ENCODE measurements around the gene FHIP2A.
A peak's percentile ranks its signal among the peaks of the same experiment; 100 is the strongest.
"Not testable (repeated sequence)": the region's sequence is repeated elsewhere in the genome, so short reads cannot be mapped to it uniquely, and the experiment has no call there.

FHIP2A gene

DNA sequence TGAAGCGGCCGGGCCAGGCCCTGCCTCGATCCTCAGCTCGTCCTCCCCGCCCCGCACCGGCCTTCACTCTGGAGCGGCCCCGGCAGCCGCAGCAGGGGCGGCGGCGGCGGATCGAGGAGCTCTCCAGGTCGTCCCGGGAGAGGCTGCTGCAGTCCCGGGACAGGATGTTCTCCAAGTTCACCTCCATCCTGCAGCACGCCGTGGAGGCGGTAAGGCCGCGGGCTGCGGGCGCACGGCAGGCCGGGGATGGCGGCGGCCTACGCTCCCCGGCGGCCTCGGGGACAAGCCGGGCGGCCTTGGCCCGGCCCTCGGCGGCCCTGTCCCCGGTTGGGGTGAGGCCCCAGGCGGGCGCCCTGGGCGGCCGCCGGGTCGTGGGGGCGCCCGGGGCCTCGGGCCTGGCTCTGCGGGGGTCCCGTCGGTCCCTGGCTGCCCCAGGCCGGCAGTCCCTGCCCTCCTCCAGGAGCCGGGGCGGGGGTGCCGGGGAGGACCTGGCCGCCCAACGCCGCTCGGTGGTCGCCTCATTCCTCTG lies 399 bp downstream of the FHIP2A start:
- peak; percentile 29 for DNase-seq

DNA sequence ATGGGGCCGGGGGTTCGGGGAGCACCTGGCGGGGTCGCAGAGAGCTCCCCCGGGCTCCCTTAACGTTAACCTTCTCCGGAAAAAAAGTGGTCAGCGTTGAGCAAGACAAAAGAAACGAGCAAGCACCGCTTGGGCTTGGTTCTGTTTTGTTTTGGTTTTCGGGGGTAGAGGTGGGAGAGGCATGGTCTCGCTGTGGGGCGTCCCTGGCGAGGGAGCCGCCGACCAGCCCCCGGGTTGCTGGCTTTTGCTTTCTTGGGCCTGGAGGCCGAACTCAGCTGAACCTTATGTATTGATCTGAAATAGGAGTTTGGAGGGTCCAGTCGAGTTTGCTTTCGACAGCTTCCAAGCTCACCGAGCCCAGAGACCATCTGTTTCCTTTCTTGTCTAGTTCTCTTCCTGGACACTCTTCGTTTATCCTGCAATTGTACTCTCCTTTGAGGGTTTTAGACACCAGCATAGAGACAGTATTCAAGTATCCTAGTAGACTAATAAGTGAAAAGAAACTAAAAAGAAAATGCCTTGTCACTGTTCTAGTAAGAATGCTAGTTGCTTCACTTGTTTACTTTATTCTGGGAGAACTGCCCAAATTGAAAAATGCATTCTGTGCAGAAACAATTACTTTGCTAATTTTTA lies 980 bp downstream of the FHIP2A start:
- no peak for DNase-seq

DNA sequence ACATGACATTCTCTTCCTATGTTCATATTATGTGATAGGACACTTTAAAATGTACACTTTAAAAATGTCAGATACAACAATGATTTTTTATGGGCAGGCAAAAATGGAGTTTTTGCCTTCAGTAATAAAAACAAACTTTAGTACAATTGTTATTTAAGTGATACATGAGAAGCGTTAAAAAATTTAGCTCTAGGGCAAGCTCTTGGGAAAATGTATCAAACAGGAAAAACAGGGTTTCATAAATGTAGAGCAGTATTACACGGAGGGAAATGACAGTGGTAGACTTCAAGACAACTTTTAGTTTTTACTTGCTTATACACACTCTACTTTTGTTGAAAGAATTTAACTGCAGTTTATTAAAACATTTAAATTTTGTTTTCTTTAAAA lies 1.5 kb downstream of the FHIP2A start:
- DNase-seq, result no peak

DNA sequence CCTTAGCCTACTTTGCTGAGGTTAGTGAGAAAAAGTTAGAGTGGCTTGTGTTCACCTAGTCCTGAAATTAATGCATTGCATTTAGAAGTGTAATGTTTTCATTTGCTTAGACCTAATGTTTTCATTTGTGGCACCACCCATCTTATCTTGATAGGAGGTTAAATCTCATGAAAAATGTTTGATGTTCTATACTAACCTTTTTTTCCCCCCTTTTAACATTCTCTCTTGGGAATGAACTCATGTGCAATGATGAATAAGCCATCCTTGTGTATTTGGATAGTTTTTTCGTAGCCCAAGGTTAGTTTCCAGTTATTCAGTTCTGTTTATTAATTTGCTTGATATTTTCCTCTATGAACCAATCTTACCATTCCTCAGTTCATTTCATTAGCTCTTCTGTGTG lies 2.8 kb downstream of the FHIP2A start:
- no peak for DNase-seq

DNA sequence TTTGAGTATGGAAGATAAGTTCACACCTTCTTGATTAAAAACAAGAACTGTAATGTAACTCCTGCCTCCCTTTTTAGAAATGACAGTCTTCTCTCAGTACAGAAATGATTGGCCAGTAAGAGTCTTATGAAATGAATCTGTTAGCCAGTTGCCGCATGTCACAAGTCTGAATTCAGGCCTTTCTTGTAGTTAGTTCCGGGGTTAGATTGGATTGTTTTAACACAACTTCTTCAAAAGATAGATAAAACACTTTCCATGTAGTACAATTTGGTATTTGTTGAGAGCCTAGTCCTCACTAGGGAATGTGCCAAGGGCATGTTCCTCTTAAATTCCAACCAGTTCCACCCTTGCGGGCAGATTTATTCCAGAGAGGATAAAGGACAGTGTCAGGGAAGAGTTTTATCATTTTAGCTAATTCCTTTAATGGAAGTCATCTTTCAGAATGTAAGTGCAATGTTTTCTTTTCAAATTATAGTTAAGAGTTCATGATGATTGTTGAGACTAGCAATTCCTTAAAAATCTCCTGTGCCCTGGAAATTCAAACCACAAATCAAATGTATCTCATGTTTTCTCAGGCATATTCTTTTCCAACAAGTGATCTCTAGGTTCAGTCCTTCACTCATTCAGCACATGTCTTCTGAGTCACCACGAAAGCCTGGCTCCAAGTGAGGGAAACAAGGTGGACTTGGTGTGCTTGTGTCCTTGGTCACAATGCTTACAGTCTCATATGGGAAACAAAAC lies 4.1 kb downstream of the FHIP2A start:
- DNase-seq, result no peak

DNA sequence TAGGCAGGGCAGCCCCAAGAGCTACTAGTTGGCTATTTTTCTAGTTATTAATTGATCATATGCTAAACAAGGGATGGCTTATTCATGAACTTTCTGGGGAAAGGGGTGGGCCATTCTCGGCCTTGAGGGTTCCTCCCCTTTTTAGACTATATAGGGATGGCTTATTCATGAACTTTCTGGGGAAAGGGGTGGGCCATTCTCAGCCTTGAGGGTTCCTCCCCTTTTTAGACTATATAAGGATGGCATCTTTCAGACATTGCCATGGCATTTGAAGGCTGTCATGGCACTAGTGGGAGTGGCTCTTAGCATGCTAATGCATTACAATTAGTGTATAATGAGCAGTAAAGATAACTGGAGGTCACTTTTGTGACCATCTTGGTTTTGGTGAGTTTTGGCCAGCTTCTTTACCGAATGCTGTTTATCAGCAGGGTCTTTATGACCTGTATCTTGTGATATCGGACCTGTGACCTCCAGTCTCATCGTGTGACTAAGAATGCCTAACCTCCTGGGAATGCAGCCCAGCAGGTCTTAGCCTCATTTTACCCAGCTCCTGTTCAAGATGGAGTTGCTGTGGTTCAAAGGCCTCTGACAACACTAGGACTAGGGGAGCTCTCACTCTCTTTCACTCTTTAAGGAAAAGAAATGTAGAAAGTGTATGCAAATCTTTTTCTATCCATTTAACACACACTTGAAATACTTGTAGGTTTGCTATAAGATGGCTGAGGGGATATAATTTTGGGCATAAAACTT lies 7.8 kb downstream of the FHIP2A start:
- no peak for DNase-seq

DNA sequence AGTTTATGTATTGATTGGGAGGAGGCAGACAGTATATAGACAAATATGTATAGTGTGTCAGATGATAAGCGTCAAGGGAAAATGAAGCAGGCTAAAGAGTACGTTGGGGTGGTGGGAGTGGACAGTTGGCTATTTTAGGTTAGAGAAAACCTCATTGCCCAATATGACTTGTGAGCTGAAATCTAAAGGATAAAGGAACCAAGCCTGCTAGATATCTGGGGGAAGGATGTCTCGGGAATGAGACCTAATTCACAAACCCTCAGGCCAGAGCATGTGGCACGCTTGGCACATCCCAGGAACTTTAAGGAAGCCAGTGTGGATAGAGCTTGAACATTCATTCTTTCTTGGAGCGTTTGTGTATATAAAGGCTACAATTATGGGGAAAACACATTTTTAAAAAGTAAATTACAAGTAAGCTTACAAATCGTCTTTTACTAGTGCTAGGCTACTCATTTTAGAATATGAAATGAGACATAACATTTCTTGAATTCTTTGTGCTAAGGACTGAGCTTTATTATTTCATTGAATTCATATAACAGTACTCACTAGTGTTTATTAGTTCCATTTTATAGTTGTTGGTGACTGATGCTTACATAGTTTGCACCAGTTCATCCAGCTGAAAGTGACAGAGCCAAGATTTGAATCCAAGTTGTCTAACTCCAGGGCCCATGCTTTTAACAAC lies 9.7 kb downstream of the FHIP2A start:
- DNase-seq, result no peak

DNA sequence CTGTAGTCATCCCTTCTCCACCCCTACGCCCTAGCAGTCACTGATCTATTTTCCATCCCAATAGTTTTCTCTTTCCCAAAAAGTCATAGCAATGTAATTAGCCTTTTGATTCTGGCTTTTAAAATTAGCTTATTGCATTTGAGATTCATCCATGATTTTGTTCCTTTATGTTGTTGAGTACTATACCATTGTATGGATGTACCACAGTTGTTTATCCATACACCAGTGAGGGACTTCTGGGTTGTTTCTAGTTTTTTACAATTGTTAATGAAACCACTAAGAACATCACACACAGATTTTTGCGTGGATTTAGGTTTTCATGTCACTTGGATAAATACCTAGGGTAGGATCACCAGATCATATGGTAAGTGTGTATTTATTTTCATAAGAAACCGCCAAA lies 16.1 kb downstream of the FHIP2A start:
- DNase-seq, result no peak

DNA sequence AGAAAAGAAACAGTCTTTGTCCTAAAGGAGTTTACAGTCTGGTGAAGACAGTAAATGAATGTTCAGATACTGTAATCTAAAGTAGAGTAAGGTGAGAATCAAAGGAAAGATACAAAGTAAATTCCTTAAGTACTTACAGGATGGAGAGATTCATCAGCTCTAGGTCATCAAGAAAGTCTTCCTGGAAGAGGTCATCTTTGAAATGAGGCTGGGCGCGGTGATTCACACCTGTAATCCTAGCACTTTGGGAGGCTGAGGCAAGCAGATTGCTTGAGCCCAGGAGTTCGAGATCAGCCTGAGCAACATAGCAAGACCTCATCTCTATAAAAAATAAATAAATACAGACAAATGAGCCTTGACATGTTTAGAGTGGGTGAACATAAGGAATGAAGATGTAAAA lies 18.3 kb downstream of the FHIP2A start:
- no peak for DNase-seq

DNA sequence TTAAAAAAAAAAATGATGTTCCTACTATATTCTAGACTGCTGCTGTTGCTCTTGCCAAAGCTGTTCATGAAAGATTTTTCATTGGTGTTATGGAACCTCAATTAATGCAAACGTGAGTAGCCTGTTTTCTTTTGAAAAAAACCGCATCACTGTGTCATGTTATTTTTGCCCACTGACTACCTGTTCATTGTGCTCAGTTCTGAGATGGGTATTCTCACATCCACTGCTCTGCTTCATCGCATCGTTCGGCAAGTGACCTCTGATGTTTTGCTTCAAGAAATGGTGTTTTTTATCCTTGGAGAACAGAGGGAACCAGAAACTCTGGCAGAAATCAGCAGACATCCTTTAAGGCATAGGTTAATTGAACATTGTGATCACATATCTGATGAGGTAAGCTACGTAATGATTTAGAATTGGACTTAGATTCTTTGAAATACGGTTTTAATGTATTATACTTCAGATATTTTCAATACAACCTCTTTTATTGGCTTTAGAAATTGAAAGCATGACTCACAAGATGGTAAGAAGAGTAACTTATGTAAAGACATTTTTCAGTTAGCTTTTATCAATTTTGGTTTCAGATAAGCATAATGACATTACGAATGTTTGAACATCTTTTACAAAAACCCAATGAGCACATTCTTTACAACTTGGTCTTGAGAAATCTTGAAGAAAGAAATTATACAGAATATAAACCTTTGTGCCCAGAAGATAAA lies 24.6 kb downstream of the FHIP2A start:
- DNase-seq, result no peak

DNA sequence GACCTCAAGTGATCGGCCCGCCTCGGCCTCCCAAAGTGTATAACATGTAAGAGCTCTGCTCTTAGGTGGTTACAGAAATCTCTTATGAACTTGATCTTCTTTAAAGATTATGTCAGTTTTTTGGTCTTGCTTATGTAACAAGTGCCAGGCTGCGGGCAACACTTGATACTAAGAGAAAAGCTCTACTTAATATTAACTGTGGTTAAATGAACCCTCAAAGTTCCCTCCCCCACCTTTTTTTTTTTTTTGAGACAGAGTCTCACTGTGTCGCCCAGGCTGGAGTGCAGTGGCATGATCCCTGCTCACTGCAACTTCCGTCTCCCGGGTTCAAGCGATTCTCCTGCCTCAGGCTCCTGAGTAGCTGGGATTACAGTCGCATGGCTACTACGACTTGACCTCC lies 25.9 kb downstream of the FHIP2A start:
- DNase-seq, result not testable (repeated sequence)

DNA sequence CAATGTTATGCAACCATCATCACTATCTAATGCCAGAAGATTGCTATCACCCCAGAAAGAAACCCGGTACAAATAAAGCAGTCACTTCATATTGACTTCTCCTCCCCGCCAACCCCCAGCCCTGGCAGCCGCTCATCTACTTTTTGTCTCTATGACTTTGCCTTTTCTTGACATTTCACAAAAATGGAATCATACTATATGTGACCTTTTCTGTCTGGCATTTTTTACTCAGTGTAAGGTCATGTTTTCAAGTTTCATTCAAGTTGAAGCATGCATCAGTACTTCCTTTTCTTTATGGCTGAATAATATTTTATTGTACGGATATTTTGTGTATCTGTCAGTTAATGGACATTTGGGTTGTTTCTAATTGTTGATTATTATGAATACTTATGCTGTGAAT lies 28.1 kb downstream of the FHIP2A start:
- no peak for DNase-seq

DNA sequence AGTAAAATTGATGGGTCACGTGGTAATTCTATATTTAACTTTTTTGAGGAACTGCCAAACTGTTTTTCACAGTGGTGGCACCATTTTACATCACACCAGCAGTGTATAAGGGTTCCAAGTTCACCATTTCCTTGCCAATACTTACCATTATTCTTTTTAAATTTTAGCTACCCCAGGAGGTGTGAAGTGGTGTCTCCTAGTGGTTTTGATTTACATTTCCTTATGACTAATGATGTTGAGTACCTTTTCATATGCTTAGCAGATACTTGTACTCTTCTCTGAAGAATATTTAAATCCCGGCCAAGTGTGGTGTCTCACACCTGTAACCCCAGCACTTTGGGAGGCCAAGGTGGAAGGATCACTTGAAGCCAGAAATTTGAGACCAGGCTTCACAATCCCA lies 28.5 kb downstream of the FHIP2A start:
- DNase-seq, result no peak

DNA sequence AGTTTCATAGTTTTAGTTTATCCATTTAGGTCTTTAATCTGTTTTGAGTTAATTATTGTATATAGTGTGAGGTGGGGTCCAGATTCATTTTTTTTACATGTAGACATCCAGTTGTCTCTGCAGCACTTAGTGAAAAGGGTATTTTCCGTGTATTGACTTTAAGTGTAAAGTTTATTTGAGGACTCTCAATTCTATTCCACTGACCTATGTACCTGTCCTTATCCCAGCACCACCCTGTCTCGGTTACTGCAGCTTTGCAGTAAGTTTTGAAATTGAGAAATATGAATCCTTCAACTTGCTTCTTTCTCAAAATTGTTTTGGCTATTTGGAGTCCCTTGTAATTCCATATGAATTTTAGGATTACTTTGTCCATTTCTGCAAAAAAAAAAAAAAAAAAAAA lies 29.8 kb downstream of the FHIP2A start:
- DNase-seq, result no peak

DNA sequence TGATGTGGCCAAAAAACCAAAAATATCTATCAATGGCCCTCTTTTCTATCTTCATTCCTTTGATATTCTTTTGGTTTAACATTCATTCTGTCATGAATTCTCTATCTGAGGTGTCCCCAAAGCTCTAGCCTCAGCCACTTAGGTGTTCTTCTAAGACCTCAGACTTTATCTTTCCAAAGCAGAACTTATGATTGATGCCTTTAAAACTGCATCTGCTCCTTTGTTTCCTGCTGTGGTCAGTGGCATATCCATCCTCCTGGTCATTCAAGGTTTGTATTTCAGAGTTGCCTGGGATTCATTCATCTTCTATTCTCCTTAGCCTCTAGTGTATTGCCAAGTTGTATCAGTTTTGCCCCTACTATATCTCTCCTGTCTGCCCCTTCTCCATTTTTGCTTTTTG lies 30.6 kb downstream of the FHIP2A start:
- no peak for DNase-seq

DNA sequence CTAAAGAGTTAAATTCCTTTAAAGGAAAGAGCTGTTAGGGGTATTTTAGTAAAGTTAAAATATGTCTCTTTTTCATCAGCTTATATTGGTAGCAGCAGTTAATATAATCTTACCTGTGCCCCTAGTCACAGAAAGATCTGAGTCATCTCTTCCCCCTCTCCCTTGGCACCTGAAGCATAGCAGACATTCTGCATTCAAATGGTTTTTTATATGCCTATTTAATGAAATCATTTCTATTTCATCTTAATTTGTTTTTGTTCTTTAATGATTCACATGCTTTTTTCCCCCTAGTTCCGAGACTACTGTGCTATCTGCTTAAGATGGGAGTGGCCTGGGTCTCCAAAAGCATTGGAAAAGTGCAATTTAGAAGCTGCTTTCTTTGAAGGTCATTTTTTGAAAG lies 33.3 kb downstream of the FHIP2A start:
- DNase-seq, result no peak

DNA sequence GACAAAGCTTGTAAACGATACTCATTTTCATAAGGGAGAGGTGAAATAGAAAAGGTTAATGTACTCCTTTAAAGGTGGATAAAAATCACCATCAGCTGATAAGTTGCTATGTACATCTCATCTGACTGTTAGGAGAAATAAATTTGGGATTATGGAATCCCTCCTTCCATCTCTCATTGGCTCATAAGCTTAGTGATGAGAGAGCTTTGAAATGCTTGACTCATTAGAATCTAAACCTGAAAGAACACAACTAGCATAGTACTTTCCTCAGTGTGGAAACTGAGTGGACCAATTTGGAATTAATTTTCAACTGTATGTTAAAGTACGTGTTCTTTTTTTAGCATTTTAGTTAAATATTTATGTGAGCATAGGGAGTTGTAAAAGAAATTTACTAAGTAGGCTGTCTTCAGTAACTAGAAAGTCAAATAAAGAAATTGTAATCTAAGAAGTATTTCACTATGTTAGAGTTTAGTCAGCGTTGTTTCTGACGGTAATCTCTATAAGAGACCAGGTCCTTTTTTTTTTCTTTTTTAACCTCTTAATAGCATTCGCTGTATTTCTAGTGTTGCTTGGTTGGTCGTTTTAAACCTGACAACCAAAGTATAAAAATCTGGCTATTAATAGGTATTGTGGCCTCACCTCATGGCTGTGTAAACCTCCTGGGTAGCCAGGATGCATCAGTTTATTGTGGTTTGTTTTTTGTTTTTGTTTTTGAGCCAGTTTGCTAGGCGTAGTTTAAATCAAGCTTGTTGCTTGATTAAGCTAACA lies 34.4 kb downstream of the FHIP2A start:
- no peak for DNase-seq

DNA sequence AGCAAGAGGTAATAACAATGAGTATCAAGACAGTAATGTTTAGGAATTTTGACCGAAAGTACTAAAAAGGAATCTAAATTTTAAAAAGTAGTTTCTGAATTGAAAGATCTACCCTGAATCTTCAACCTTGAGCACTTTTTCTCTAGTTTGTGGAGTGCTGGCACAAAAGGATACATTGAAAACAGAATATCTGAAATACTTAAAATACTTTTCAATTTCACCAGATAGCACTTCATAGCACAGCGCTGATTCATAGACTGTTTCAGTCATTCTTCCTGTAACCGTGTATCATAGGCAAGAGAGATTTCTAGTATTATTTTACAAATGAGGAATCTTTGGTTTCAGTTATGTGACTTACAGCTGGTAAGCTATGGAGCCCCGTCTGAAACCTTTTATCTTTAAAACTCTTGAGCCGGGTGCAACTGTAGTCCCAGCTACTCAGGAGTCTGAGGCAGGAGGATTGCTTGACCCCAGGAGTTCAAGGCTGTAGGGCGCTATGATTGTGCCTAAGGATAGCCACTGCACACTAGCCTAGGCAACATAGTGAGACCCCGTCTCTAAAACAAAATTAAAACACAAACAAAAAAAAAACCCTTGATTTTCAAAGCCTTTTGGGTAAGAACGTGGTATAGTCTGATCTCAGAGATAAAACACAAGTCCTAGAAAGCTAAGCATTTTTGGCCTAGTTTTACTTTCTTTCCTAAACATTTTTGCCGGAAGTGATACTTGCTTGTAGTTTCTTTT lies 35.1 kb downstream of the FHIP2A start:
- no peak for DNase-seq

DNA sequence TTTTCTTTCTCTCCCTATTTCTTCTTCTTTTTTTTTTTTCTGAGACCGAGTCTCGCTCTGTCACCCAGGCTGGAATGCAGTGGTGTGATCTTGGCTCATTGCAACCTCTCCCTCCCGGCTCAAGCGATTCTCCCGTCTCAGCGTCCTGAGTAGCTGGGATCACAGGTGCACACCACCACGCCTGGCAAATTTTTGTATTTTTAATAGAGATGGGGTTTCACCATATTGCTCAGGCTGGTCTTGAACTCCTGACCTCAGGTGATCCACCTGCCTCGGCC lies 35.6 kb downstream of the FHIP2A start:
- DNase-seq, result not testable (repeated sequence)

DNA sequence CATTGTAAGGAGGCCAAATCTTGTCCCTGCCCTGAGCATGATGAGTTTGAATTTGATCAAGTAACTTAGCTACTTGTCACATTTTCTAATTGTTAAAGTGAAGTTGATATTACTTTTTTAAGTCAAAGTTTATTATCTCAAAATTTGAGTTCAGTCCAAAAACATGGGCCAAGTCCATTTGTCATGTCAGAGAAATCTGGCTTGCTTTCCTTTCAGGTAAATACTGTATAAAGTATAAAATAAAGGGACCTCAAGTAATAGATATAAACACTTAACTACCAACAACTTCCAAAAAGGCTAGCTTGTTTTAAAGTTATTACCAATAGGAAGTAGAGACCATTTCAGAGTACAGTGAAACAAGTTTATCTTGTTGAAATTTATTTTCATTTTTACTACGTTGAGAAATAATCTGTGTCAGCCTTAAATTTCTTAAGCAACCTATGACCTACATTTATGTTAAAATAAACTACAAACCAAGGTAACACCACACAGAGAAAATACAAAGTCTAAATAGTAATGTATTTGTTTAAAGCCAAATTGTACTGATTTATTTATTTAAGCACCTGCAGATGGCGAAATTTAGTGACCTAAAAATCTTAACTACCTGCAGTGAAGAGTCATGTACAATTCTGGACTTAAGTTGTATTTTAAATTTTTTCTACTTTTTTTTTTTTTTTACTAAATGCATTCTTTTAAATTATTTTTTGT lies 36.5 kb downstream of the FHIP2A start:
- DNase-seq, result no peak

DNA sequence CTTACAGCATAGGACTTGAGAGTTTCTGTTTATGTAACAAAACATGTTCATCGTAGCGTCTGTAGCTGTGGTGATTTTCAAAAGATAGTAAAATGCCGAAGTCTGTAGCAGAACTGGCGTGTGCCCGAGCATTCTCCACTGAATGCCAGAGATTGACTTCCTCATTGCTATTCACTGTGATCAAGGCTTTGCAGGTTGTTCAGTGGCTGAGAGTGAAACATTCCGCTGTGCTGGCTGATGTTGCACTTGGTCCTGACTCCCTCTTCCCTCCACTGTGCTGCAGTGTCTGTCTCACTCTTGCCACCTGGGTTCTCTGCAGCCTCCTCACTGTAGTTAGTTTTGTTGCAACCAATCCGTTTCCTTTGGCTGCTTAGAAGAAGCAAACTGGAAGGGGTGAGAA lies 37.6 kb downstream of the FHIP2A start:
- DNase-seq, result no peak

Data from 8988T (cell line).